Esophagus muscularis mucosa (tissue), 4 donors: ENCODE results near the gene IGSF21. TPM values are rescaled to one million over a fixed set of nuclear protein-coding genes. Genes with fewer than 3 reads are reported as not detected.

ENCODE experiments used
- DNase-seq: peaks from one replicate; pipeline ENCODE4 v3.0.0-alpha.2; 2017; ENCODE audit errors: extremely low spot score
- H3K27ac ChIP-seq, 4 donors: fragments of 200-600 bp; sonication (generic); replicated peaks in 1 of 4; 1 replicate in 3 of 4; 2 replicates in 1 of 4; pipeline ENCODE4 v1.5.1; 2016 to 2019; ENCODE audit warnings: mild to moderate bottlenecking in 1 of 4
- H3K27me3 ChIP-seq, 4 donors: fragments of 200-600 bp; sonication (generic); one replicate each; pipeline versions ENCODE4 v1.5.1 to v1.6.0; 2016 to 2019
- H3K36me3 ChIP-seq, 4 donors: fragments of 200-600 bp; sonication (generic); one replicate each; pipeline ENCODE4 v1.5.1; 2016 to 2019
- H3K4me1 ChIP-seq, 4 donors: fragments of 200-600 bp; sonication (generic); one replicate each; pipeline ENCODE4 v1.5.1; 2016 to 2019
- H3K4me3 ChIP-seq, 4 donors: fragments of 200-600 bp; sonication (generic); 1 replicate in 2 of 4; 2 replicates in 2 of 4; pipeline ENCODE4 v1.5.1; 2016 to 2019; ENCODE audit warnings: mild to moderate bottlenecking in 4 of 4, moderate library complexity in 1 of 4
- H3K9me3 ChIP-seq, 4 donors: fragments of 200-600 bp; sonication (generic); 1 replicate in 3 of 4; 2 replicates in 1 of 4; pipeline ENCODE4 v1.5.1; 2016 to 2019
- EP300 ChIP-seq: sonication (generic); formaldehyde crosslinking; IDR thresholded peaks from one replicate; pipeline ENCODE4 v1.6.1; 2017; ENCODE audit warnings: antibody characterized with exemption
- POLR2A ChIP-seq: fragments of 450-650 bp; IDR thresholded peaks from one replicate; pipeline ENCODE4 v1.6.1; 2017; ENCODE audit warnings: antibody characterized with exemption, moderate library complexity, mild to moderate bottlenecking, low read depth
- POLR2AphosphoS5 ChIP-seq, 2 donors: sonication (generic); formaldehyde crosslinking; IDR thresholded peaks; one replicate each; pipeline ENCODE4 v1.6.1; 2017; ENCODE audit warnings: antibody characterized with exemption in 2 of 2
- WGBS: methylation state at CpG from one replicate; pipeline ENCODE4 v1.1.5; 2018; 5-methylcytosine and 5-hydroxymethylcytosine counted together
- intact Hi-C: fragments of 100-400 bp; cut with DNase I; formaldehyde crosslinking; loops from one replicate; pipeline ENCODE4 v1.15.1; 2023
- total RNA-seq, 4 donors: library from RNA; depleted of rRNA; stranded (reverse); fragments of >200 nt; gene quantifications; one replicate each; pipeline versions ENCODE4 v1.1.0 to v1.2.1, GENCODE V29; 2016
- TF ChIP-seq, protein P1 (sequence below), 3 experiments: fragments of 200-600 bp in 2 of 3; fragments of 450-650 bp in 1 of 3; sonication (generic) in 2 of 3; IDR thresholded peaks; one replicate each; pipeline ENCODE4 v1.5.1; 2017 to 2019; ENCODE audit warnings: antibody characterized with exemption in 3 of 3, mild to moderate bottlenecking in 2 of 3, moderate library complexity in 1 of 3

Gene IGSF21
- total RNA-seq, 4 donors from 2014 or later: 1.1 to 2.7 (median 1.2) TPM

- intact Hi-C loops: no loop called here
- TF ChIP-seq, protein P1, sequence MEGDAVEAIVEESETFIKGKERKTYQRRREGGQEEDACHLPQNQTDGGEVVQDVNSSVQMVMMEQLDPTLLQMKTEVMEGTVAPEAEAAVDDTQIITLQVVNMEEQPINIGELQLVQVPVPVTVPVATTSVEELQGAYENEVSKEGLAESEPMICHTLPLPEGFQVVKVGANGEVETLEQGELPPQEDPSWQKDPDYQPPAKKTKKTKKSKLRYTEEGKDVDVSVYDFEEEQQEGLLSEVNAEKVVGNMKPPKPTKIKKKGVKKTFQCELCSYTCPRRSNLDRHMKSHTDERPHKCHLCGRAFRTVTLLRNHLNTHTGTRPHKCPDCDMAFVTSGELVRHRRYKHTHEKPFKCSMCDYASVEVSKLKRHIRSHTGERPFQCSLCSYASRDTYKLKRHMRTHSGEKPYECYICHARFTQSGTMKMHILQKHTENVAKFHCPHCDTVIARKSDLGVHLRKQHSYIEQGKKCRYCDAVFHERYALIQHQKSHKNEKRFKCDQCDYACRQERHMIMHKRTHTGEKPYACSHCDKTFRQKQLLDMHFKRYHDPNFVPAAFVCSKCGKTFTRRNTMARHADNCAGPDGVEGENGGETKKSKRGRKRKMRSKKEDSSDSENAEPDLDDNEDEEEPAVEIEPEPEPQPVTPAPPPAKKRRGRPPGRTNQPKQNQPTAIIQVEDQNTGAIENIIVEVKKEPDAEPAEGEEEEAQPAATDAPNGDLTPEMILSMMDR (IDR thresholded peaks at IDR 0.05): no peak
- no peak for TF ChIP-seq POLR2AphosphoS5 (IDR thresholded peaks at IDR 0.05)
- TF ChIP-seq EP300: no peak
- no peak for TF ChIP-seq POLR2A
- WGBS: 90% methylated on average over 3 of the region's 3 CpGs
Observed at GRCh38 chr1:18305182-18305795, 197.7 kb downstream of the IGSF21 start.

DNA sequence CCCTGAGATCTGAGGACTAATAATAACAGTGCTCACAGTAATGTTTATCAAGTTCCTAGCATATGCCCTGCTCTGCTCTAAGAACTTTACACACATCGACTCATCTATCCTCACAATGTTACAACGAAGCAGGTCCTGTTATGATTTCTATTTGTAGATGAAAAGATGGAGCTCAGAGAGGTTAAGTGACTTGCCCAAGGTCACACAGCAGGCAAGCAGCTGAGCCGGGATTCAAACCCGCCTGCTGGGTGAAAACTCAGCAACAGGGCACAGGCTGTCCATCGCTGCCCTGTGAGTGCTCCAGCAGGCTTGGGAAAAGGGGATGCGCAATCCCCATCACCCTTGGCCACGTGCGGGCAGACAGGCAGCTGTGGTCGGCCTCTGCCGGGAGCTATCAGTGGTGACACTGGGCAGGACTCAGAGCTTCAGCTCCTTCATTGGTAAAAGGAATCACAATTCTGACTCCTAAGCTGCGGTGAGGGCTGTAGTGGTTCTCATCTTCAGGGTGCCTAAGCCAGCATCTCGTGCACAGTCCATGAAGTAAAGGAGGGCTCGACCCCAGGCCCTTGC is 199.8 kb downstream of the IGSF21 start:
- intact Hi-C loops: no loop called here
- peaks cover 0 to 49% (median 3%) of the 10 kb centered on the region in 4 donors for H3K27me3 ChIP-seq
- H3K4me3 ChIP-seq: no peak overlapping the region
- H3K4me1 ChIP-seq: no peaks in the 10 kb centered on the region
- no peaks in the 10 kb centered on the region for H3K9me3 ChIP-seq
- TF ChIP-seq, protein P1 (IDR thresholded peaks at IDR 0.05): no peak
- no peak overlapping the region for H3K27ac ChIP-seq
- DNase-seq: no peak
- WGBS: 75% methylated on average over 10 of the region's 13 CpGs
- no peaks in the 10 kb centered on the region for H3K36me3 ChIP-seq

More at GRCh38 chr1:18305182-18305795, 197.7 kb downstream of the IGSF21 start:
- peaks cover 0 to 62% (median 3%) of the 10 kb centered on the region in 4 donors for H3K27me3 ChIP-seq
- no peak overlapping the region for H3K4me3 ChIP-seq
- H3K27ac ChIP-seq: no peak overlapping the region
- H3K9me3 ChIP-seq: no peaks in the 10 kb centered on the region
- DNase-seq: no peak
- H3K4me1 ChIP-seq: no peaks in the 10 kb centered on the region
- H3K36me3 ChIP-seq: no peaks in the 10 kb centered on the region

DNA sequence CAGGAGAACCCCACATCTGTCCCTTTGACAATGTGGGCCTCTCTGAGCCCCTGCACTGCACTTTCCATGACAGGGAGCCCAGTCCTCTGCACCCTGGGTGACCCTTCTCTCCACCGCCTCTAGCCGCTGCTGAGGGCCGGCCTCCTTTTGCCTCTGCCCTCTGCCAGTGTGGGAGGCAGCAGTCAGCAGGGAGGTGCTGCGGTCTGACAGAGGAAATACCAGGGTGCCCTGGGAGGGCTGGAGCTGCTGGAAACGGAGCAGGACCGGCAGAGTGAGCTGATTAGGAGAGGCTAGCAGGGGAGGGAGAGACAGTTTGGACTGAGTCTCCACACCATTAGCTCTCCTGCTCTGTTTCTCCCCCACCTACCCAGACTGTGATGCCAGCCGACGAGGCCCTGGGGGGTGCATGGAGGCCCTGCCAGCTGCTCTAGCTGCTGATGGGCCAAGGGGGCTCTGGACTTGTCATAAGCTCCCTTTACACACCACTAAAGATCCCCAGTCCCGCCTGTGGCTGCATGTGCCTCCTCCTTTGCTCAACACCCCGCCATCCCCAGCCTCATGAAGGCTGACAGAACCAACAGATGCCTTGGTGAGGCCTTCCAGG is 202.1 kb downstream of the IGSF21 start:
- Histone ChIP-seq H3K36me3 (no peaks in the 10 kb centered on the region), H3K27ac (no peak overlapping the region), H3K9me3 (no peaks in the 10 kb centered on the region), H3K27me3 (peaks cover 0 to 39% (median 0%) of the 10 kb centered on the region in 4 donors), H3K4me3 (no peak overlapping the region), H3K4me1 (no peaks in the 10 kb centered on the region)
- DNase-seq: no peak
- intact Hi-C loops: no loop called here
- TF ChIP-seq, protein P1 (IDR thresholded peaks at IDR 0.05): no peak
- no peak for TF ChIP-seq POLR2A
- no peak for TF ChIP-seq POLR2AphosphoS5 (IDR thresholded peaks at IDR 0.05)
- no peak for TF ChIP-seq EP300
- WGBS: 68% methylated on average over 9 of the region's 10 CpGs

- H3K4me3 ChIP-seq: no peak overlapping the region
- H3K9me3 ChIP-seq: no peaks in the 10 kb centered on the region
- no peak overlapping the region for H3K27ac ChIP-seq
- H3K27me3 ChIP-seq: peaks cover 0 to 33% (median 0%) of the 10 kb centered on the region in 4 donors
- no peaks in the 10 kb centered on the region for H3K36me3 ChIP-seq
- TF ChIP-seq EP300: no peak
- H3K4me1 ChIP-seq: no peaks in the 10 kb centered on the region
- intact Hi-C loops: no loop called here
- WGBS: 80% methylated on average over 7 of the region's 10 CpGs
- DNase-seq: no peak
Observed at GRCh38 chr1:18312961-18313360, 205.4 kb downstream of the IGSF21 start.

DNA sequence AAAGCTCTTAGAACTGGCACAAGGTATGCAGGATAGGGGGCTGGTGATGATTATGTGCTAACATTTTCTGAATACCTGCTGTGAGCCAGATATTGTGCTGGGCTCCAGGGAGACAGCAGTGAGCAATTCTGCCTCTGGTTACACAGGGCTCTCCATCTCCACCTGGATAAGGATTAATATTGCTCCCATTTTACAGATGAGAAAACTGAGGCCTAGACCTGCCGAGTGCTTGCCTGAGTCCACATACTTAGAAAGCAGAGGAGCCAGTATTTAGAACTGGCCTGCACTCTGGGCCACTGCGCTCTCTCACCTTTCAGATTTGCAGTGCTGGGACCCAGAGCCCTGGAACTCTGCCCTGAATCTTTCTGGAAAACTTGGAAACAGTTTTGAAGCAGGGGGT is 205.9 kb downstream of the IGSF21 start:
- no peaks in the 10 kb centered on the region for H3K36me3 ChIP-seq
- TF ChIP-seq POLR2A (no peak), POLR2AphosphoS5 (IDR thresholded peaks at IDR 0.05) (no peak), EP300 (no peak)
- TF ChIP-seq, protein P1 (IDR thresholded peaks at IDR 0.05): no peak
- peaks cover 0 to 27% (median 0%) of the 10 kb centered on the region in 4 donors for H3K27me3 ChIP-seq
- WGBS: 83% methylated on average over 1 of the region's 2 CpGs
- no peaks in the 10 kb centered on the region for H3K9me3 ChIP-seq
- no peaks in the 10 kb centered on the region for H3K4me1 ChIP-seq
- intact Hi-C loops: no loop called here
- no peak for DNase-seq
- no peak overlapping the region for H3K4me3 ChIP-seq
- no peak overlapping the region for H3K27ac ChIP-seq
